KOPT-K1 (cell line): ENCODE measurements around the gene CRIM1.
"Not testable (repeated sequence)": the region's sequence is repeated elsewhere in the genome, so short reads cannot be mapped to it uniquely, and the experiment has no call there.

Experiments used
- H3K27ac ChIP-seq: fragments of 200-600 bp; sonication (generic); 2 replicates; pipeline ENCODE4 v1.5.1; 2016; ENCODE audit warnings: antibody characterized with exemption, mild to moderate bottlenecking, low read depth, low read length; ENCODE audit not compliant: poor library complexity, severe bottlenecking
- H3K36me3 ChIP-seq: fragments of 200-600 bp; sonication (generic); 2 replicates; pipeline ENCODE4 v1.5.1; 2017; ENCODE audit warnings: antibody characterized with exemption, mild to moderate bottlenecking, low read length, moderate library complexity; ENCODE audit not compliant: insufficient read depth
- H3K9me3 ChIP-seq: fragments of 200-600 bp; sonication (generic); 2 replicates; pipeline ENCODE4 v1.5.1; 2017; ENCODE audit warnings: antibody characterized with exemption, low read length, mild to moderate bottlenecking; ENCODE audit not compliant: insufficient read depth, poor library complexity, severe bottlenecking

The CRIM1 gene

DNA sequence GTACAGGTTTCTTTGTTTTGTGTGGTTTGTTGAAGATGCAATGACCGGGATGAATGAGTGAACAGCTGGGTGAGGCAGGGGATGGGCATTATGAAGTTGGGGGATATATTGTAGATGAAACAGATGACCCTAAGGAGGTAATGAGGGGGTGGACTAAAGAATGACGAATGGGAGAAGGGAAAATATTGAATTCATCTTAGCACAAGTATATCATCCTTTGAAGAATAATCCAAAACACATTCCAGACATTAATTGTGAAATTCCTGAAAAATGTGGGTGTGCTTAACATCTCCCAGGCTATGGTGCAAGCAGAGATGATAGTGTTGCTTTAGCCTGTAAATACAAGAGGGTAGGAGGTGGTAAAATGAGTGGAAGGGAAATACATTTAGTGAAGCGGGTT is 5.8 kb downstream of the CRIM1 start:
- H3K9me3 ChIP-seq = no peaks in the 10 kb centered on the region
- no peak overlapping the region for H3K27ac ChIP-seq
- no peaks in the 10 kb centered on the region for H3K36me3 ChIP-seq

- H3K36me3 ChIP-seq = no peaks in the 10 kb centered on the region
- no peaks in the 10 kb centered on the region for H3K9me3 ChIP-seq
- no peak overlapping the region for H3K27ac ChIP-seq
Measured at GRCh38 chr2:36362291-36362690, 6.7 kb downstream of the CRIM1 start.

DNA sequence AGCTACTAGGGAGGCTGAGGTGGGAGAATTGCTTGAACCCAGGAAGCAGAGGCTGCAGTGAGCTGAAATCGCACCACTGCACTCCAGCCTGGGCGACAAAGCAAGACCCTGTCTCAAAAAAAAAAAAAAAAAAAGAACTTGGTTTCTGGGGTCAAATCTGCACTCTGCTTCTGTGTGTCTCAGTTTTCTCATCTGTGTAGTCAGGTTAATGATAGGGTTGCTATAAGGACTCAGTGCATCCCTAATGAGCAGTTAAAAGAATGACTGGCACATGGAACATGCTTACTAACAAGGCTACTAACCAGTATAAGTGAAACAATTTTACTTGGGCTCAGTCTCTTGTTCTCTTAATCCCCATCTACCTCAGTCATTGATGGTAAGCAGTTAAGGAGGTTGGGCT is 7.5 kb downstream of the CRIM1 start:
- H3K36me3 ChIP-seq, H3K9me3 ChIP-seq, H3K27ac ChIP-seq: not testable (repeated sequence)

DNA sequence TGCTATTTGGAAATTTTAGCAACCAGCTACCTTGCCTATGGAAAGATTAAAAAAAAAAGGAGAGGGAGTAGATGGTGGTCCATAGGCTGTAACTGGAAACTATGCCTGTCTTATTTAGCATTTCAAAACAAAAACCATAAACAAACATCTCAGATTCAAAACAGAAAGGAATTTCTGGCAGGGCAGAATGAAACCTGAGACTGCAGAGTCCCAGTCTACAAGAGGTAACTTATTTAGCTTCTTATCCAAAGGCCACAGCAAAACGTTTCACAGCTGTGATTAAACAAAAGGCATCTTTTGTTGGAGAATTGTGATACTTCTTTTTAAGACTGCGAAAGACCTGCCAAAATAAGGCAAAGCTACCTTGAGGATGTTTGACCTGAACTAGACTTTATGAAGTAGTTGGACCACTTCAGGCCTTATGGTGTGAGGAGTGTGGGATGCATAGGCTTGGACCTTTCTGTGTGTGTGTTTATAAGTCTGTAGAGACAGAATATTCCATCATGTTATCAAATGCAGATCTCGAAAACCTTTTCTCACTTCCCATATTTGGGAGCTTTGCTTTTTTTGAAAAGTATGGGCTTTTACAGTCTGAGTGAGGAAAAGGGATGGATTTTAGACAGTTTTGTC is 11.0 kb downstream of the CRIM1 start:
- H3K9me3 ChIP-seq = no peaks in the 10 kb centered on the region
- H3K27ac ChIP-seq = no peak overlapping the region
- H3K36me3 ChIP-seq = no peaks in the 10 kb centered on the region

DNA sequence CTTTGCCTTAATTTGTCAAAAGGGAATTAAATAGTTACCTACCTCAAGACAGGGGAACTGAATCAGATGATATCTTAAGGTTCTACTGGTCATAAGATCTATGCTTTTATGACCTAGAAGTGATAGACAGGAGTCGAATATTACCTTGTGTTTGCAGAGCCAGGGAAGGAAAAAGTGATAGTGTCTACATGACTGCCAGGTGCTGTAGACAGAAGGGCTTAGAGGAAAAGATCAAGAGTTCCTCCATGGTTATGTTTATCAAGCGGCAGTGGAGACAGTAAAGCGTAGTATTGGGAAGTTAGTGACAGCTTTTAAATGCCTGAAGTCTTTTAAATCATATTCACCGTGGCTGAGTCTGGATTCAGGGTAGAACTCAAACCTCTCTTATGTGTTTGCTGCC is 11.9 kb downstream of the CRIM1 start:
- no peak overlapping the region for H3K27ac ChIP-seq
- H3K36me3 ChIP-seq = no peaks in the 10 kb centered on the region
- no peaks in the 10 kb centered on the region for H3K9me3 ChIP-seq

GRCh38 chr2:36367895-36368353 is 12.3 kb downstream of the CRIM1 start:
- H3K27ac ChIP-seq = no peak overlapping the region
- no peaks in the 10 kb centered on the region for H3K9me3 ChIP-seq
- no peaks in the 10 kb centered on the region for H3K36me3 ChIP-seq

GRCh38 chr2:36368438-36368837 is 12.9 kb downstream of the CRIM1 start:
- no peaks in the 10 kb centered on the region for H3K9me3 ChIP-seq
- no peaks in the 10 kb centered on the region for H3K36me3 ChIP-seq
- no peak overlapping the region for H3K27ac ChIP-seq

- H3K36me3 ChIP-seq = no peaks in the 10 kb centered on the region
- H3K9me3 ChIP-seq = no peaks in the 10 kb centered on the region
- H3K27ac ChIP-seq = no peak overlapping the region
Measured at GRCh38 chr2:36369163-36369562, 13.6 kb downstream of the CRIM1 start.

DNA sequence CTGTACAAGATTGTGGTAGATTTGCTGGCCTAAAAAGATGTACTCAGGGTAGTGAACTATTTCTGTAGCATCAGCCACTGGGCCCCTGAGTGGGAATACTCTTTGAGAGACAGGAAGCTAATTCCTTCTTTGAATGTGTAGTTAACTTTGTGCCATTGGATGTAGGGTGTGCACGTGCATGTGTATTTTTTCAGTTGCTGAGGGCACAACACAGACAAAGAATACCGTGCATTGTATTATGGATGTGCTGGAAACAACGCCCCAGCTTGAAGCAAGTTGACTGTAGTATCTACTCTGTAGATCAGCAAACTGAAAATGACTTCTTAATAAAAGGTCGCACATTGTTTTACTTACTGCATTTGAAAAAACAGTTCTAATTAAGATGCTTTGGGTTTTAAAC is 14.1 kb downstream of the CRIM1 start:
- H3K9me3 ChIP-seq = no peaks in the 10 kb centered on the region
- no peaks in the 10 kb centered on the region for H3K36me3 ChIP-seq
- no peak overlapping the region for H3K27ac ChIP-seq

GRCh38 chr2:36370281-36370680 is 14.7 kb downstream of the CRIM1 start:
- Histone ChIP-seq H3K36me3 (no peaks in the 10 kb centered on the region), H3K9me3 (no peaks in the 10 kb centered on the region), H3K27ac (no peak overlapping the region)

DNA sequence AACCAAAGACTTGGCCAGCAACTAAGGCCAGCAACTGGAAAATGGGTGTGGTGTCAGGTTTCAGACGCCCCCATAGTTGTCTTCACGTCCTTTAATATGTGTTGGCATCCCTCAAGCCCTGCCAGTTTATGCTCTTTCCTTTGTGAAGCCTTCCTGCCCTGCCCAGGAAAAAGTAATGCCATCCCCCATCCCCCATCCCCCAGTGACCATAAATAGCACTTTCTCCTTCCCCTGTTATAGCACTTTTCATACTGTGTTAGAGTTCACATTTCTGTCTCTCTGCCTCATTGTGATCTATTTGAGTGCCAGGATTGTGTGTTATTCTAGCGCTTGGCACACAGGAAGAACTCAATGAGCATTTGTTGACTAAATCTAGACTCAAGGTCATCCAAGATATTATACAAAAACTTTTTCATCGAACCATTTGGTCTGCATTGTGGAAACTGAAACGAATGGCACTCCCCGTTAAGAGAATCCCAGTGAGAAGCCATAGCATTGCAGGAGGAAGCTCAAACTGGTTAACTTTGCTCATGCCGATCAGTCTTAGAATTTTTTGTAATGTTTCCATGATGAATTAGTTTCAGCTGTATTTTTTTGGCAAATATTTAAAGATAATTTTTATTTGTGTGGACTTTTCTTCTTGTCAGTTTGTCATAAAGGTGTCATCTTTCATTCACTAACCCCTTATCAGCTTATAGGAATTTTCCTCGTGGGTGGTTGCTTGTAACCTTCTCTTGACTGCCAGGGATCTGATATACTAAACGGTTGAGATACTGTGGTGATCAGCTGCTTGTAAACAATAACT is 15.7 kb downstream of the CRIM1 start:
- Histone ChIP-seq H3K9me3 (no peaks in the 10 kb centered on the region), H3K36me3 (no peaks in the 10 kb centered on the region), H3K27ac (no peak overlapping the region)

DNA sequence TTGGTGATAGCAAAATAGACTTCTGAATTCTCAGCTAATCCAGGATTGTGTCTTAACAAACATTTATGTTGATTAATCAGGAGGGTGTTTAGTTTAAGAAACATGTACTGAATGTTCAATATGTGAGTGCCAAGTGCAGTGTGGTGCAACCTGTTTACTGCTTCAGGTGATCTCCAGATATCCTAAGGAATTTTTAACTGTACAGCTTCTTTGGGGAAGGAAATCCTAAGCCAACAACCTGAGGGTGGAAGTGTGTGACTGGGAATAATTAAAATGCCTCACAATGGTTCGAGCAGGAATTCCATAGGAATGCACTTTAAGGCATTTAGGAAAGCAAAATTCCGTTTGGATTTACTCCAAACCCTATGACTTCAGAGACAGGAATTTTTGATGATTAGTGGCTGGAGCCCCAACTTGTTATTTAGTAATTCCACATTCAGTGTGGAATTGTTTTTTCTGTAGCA is 16.4 kb downstream of the CRIM1 start:
- Histone ChIP-seq H3K36me3 (no peaks in the 10 kb centered on the region), H3K9me3 (no peaks in the 10 kb centered on the region), H3K27ac (no peak overlapping the region)

DNA sequence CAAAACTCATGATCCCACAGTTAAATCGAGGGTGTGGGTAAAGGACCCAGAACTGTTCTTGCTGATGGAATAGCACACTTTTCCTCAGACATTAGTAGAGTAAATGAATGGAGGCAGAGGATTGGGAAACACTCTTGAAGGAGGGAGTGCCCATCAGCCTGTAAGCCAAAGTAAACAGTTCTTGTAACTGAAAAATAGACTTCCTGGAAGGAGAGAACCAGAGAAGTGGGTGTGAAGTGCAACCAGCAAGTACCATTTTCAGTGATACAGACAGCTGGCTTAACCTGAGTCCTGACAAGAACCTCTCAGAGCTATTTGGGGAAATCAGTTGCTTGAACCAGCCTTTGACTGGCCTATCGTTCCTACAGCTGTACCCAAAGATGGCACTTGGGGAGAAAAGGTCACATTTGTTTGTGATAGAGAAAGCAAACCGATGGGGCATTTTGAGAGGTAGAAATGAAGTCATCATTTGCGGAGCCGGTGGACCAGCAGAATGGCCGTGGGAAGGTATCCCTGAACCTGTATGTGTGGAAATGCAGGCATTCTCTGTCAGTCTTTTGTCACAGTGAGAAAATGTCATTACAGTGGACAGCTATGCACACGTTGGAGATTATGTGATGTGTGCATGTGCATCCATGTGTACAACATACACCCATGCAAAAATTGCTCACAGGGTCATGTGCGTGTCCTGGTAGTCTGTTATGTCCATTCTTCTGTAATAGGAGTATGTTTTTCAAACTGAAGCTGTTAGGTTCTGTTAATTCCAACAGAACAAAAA is 17.8 kb downstream of the CRIM1 start:
- H3K36me3 ChIP-seq = no peaks in the 10 kb centered on the region
- H3K27ac ChIP-seq = no peak overlapping the region
- H3K9me3 ChIP-seq = no peaks in the 10 kb centered on the region

DNA sequence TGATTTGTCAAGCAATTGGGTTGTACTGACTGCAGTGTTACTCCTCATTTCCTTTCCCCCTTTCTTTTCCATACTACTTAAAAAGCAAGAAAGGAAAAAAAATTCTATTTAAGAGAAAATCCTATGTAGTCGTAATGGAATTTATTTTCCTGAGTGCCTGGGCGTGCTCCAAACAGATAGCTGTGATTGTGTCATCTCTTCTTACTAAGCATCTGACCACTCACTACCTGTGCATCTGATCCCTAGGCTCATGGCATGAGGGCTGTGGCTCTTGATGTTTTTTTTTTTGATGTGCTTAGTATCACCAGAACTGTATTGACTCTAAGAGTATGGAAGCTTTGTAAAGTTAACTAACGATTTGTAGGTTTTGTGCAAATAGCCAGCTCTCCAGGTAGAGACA is 19.0 kb downstream of the CRIM1 start:
- H3K9me3 ChIP-seq = no peaks in the 10 kb centered on the region
- no peaks in the 10 kb centered on the region for H3K36me3 ChIP-seq
- H3K27ac ChIP-seq = no peak overlapping the region

DNA sequence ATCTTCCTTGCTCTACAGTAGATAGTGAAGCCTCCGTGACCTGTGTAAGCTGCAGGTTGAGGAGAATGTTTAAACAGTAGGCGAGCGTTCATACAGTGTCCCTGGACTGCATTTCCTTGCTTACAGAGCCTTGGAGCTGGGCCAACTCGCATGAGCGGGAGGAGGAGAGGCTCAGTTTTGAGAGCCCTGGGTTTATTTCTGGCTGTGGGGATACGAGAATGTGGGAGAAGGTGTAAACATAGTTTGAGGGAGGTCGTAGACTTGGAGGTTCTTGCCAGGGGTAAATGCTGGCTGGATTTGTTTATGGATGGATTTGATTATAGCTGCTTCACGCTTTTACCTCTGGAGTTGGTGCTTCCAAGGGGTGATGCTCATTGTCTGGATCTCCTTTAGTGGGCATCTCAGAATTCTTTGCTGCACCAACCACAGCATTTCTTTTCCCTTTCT is 20.8 kb downstream of the CRIM1 start:
- no peak overlapping the region for H3K27ac ChIP-seq
- H3K36me3 ChIP-seq = no peaks in the 10 kb centered on the region
- no peaks in the 10 kb centered on the region for H3K9me3 ChIP-seq
